ENCODE measurements around the gene NME4.

DNA sequence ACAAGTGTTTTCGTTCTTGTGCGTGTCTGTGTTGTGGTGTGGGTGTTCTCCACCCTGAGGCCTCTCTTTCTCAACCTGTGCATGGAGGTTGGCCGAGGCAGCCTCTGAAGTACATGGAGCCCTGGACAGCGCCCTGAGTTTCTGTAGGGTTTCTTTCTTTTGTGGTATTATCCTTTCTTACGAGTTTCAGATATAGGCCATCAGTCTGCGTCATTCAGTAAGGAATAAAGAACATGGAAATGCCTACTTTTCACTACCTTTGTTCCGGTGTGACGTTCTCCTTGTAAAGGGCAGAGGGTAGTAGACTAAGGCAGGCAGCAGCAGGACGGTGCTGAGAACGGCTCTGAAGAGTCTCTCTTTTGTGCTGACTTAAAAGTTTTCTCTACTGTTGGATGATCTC lies 47.0 kb downstream of the NME4 start:
- TF ChIP-seq ZNF274 (IDR thresholded peaks at IDR 0.05; ENCODE audit: low read length) (no peak), ZNF274 (tag by site-specific recombination; IDR thresholded peaks at IDR 0.05; ENCODE audit: borderline replicate concordance) (no peak), ZNF629 (tag by site-specific recombination; IDR thresholded peaks at IDR 0.05) (no peak), GLI2 (tag by site-specific recombination; IDR thresholded peaks at IDR 0.05; ENCODE audit: borderline replicate concordance, low read depth) (no peak), ZNF394 (tag by site-specific recombination; IDR thresholded peaks at IDR 0.05; ENCODE audit: borderline replicate concordance) (no peak), ZNF747 (tag by site-specific recombination; IDR thresholded peaks at IDR 0.05) (no peak), ZNF792 (tag by site-specific recombination; IDR thresholded peaks at IDR 0.05) (no peak), ZNF184 (tag by site-specific recombination; IDR thresholded peaks at IDR 0.05) (no peak), YY2 (tag by site-specific recombination; IDR thresholded peaks at IDR 0.05) (no peak), ZNF473 (tag by site-specific recombination; IDR thresholded peaks at IDR 0.05) (no peak), ZNF366 (tag by site-specific recombination; conservative IDR thresholded peaks at IDR 0.05) (no peak)
- TF ChIP-seq, protein P1, sequence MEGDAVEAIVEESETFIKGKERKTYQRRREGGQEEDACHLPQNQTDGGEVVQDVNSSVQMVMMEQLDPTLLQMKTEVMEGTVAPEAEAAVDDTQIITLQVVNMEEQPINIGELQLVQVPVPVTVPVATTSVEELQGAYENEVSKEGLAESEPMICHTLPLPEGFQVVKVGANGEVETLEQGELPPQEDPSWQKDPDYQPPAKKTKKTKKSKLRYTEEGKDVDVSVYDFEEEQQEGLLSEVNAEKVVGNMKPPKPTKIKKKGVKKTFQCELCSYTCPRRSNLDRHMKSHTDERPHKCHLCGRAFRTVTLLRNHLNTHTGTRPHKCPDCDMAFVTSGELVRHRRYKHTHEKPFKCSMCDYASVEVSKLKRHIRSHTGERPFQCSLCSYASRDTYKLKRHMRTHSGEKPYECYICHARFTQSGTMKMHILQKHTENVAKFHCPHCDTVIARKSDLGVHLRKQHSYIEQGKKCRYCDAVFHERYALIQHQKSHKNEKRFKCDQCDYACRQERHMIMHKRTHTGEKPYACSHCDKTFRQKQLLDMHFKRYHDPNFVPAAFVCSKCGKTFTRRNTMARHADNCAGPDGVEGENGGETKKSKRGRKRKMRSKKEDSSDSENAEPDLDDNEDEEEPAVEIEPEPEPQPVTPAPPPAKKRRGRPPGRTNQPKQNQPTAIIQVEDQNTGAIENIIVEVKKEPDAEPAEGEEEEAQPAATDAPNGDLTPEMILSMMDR (tag by site-specific recombination; IDR thresholded peaks at IDR 0.05) = no peak
- TF ChIP-seq, protein P2, sequence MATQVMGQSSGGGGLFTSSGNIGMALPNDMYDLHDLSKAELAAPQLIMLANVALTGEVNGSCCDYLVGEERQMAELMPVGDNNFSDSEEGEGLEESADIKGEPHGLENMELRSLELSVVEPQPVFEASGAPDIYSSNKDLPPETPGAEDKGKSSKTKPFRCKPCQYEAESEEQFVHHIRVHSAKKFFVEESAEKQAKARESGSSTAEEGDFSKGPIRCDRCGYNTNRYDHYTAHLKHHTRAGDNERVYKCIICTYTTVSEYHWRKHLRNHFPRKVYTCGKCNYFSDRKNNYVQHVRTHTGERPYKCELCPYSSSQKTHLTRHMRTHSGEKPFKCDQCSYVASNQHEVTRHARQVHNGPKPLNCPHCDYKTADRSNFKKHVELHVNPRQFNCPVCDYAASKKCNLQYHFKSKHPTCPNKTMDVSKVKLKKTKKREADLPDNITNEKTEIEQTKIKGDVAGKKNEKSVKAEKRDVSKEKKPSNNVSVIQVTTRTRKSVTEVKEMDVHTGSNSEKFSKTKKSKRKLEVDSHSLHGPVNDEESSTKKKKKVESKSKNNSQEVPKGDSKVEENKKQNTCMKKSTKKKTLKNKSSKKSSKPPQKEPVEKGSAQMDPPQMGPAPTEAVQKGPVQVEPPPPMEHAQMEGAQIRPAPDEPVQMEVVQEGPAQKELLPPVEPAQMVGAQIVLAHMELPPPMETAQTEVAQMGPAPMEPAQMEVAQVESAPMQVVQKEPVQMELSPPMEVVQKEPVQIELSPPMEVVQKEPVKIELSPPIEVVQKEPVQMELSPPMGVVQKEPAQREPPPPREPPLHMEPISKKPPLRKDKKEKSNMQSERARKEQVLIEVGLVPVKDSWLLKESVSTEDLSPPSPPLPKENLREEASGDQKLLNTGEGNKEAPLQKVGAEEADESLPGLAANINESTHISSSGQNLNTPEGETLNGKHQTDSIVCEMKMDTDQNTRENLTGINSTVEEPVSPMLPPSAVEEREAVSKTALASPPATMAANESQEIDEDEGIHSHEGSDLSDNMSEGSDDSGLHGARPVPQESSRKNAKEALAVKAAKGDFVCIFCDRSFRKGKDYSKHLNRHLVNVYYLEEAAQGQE (tag by site-specific recombination; IDR thresholded peaks at IDR 0.05) = peak; percentile 67
- TF ChIP-seq, protein P3, sequence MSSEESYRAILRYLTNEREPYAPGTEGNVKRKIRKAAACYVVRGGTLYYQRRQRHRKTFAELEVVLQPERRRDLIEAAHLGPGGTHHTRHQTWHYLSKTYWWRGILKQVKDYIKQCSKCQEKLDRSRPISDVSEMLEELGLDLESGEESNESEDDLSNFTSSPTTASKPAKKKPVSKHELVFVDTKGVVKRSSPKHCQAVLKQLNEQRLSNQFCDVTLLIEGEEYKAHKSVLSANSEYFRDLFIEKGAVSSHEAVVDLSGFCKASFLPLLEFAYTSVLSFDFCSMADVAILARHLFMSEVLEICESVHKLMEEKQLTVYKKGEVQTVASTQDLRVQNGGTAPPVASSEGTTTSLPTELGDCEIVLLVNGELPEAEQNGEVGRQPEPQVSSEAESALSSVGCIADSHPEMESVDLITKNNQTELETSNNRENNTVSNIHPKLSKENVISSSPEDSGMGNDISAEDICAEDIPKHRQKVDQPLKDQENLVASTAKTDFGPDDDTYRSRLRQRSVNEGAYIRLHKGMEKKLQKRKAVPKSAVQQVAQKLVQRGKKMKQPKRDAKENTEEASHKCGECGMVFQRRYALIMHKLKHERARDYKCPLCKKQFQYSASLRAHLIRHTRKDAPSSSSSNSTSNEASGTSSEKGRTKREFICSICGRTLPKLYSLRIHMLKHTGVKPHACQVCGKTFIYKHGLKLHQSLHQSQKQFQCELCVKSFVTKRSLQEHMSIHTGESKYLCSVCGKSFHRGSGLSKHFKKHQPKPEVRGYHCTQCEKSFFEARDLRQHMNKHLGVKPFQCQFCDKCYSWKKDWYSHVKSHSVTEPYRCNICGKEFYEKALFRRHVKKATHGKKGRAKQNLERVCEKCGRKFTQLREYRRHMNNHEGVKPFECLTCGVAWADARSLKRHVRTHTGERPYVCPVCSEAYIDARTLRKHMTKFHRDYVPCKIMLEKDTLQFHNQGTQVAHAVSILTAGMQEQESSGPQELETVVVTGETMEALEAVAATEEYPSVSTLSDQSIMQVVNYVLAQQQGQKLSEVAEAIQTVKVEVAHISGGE (tag by site-specific recombination; conservative IDR thresholded peaks at IDR 0.05; ENCODE audit: low read depth) = no peak
